ENCODE results near the gene BEGAIN.

- TF ChIP-seq, protein P1, sequence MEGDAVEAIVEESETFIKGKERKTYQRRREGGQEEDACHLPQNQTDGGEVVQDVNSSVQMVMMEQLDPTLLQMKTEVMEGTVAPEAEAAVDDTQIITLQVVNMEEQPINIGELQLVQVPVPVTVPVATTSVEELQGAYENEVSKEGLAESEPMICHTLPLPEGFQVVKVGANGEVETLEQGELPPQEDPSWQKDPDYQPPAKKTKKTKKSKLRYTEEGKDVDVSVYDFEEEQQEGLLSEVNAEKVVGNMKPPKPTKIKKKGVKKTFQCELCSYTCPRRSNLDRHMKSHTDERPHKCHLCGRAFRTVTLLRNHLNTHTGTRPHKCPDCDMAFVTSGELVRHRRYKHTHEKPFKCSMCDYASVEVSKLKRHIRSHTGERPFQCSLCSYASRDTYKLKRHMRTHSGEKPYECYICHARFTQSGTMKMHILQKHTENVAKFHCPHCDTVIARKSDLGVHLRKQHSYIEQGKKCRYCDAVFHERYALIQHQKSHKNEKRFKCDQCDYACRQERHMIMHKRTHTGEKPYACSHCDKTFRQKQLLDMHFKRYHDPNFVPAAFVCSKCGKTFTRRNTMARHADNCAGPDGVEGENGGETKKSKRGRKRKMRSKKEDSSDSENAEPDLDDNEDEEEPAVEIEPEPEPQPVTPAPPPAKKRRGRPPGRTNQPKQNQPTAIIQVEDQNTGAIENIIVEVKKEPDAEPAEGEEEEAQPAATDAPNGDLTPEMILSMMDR (IDR thresholded peaks at IDR 0.05), result no peak
- TF ChIP-seq POLR2A (IDR thresholded peaks at IDR 0.05) (no peak), POLR2AphosphoS5 (IDR thresholded peaks at IDR 0.05) (no peak)
These were observed 20.0 kb downstream of the BEGAIN start for GRCh38 chr14:100567009-100567876.
